Endothelial cell of umbilical vein (primary cell): ENCODE data around the gene ARHGAP9. TPM values are rescaled to one million over a fixed set of nuclear protein-coding genes. Genes with fewer than 3 reads are reported as not detected.

Experiments used
- BruUV-seq: library from RNA; stranded (reverse); fragments of 400-500 nt; replicated peaks from 2 replicates; lab custom pipeline; 2021; lab: Mats Ljungman, UMichigan
- CTCF ChIA-PET: fragments of 300-600, 350-600 bp; sonication (Branson Sonifier 250); formaldehyde crosslinking; loops from one replicate; lab custom pipeline; 2021; ENCODE audit warnings: antibody characterized with exemption, inconsistent platforms; lab: Charles Lee
- POLR2A ChIA-PET: fragments of 300-600, 350-600 bp; sonication (Branson Sonifier 250); formaldehyde crosslinking; loops from one replicate; lab custom pipeline; 2021; ENCODE audit warnings: antibody characterized with exemption, inconsistent platforms; lab: Charles Lee
- DNase-seq: peaks from one replicate; pipeline ENCODE4 v3.0.0-alpha.2; 2011; ENCODE audit warnings: low read depth, low spot score
- FAIRE-seq: peaks from 2 replicates; lab custom pipeline; 2011; peaks lifted over from hg19 to GRCh38; lab: Jason Lieb, UNC
- H2AFZ ChIP-seq: 2 replicates; pipeline ENCODE4 v1.6.0; 2012; ENCODE audit warnings: low read depth, low read length, control low read depth, inconsistent platforms
- H3K27ac ChIP-seq: 2 replicates; pipeline ENCODE4 v1.5.1; 2011; ENCODE audit warnings: low read depth, mild to moderate bottlenecking, control low read depth, low read length, moderate library complexity; ENCODE audit not compliant: insufficient read depth
- H3K27me3 ChIP-seq, 2 experiments: 2 replicates each; pipeline versions ENCODE4 v1.6.0 to v1.6.1; 2011; ENCODE audit warnings: low read length in 2 of 2, mixed read lengths in 1 of 2; ENCODE audit not compliant: control insufficient read depth in 2 of 2, insufficient read depth in 2 of 2
- H3K36me3 ChIP-seq, 2 experiments: 2 replicates in 1 of 2; 3 replicates in 1 of 2; pipeline ENCODE4 v1.5.1; 2011; ENCODE audit warnings: low read length in 2 of 2, mild to moderate bottlenecking in 1 of 2, moderate library complexity in 1 of 2; ENCODE audit not compliant: control insufficient read depth in 2 of 2, insufficient read depth in 2 of 2; ENCODE audit errors: extremely low read depth in 1 of 2
- H3K4me1 ChIP-seq: 3 replicates; pipeline ENCODE4 v1.5.1; 2011; ENCODE audit warnings: mild to moderate bottlenecking, low read length; ENCODE audit not compliant: control insufficient read depth, insufficient read depth; ENCODE audit errors: extremely low read depth
- H3K4me2 ChIP-seq: 2 replicates; pipeline ENCODE4 v1.6.1; 2011; ENCODE audit warnings: low read length, control low read depth, mixed read lengths; ENCODE audit not compliant: insufficient read depth
- H3K4me3 ChIP-seq, 3 experiments: fragments of 200-600 bp in 1 of 3; sonication (generic), shearing (Covaris generic) in 1 of 3; replicated peaks in 1 of 3; 2 replicates each; pipeline ENCODE4 v1.5.1; 2011 to 2016; ENCODE audit warnings: control low read depth in 3 of 3, low read length in 3 of 3, mild to moderate bottlenecking in 2 of 3, inconsistent platforms in 1 of 3, low read depth in 1 of 3, moderate library complexity in 1 of 3; ENCODE audit not compliant: insufficient read depth in 1 of 3
- H3K79me2 ChIP-seq: 2 replicates; pipeline ENCODE4 v1.6.0; 2012; ENCODE audit warnings: low read length, inconsistent platforms; ENCODE audit not compliant: control insufficient read depth, insufficient read depth
- H3K9ac ChIP-seq: replicated peaks from 2 replicates; pipeline ENCODE3; 2011; ENCODE audit warnings: low read length, control low read depth; ENCODE audit not compliant: insufficient read depth; ENCODE audit errors: extremely low read depth
- H3K9me1 ChIP-seq: replicated peaks from 3 replicates; pipeline ENCODE4 v1.6.0; 2011; ENCODE audit warnings: mild to moderate bottlenecking, low read length; ENCODE audit not compliant: control insufficient read depth, insufficient read depth; ENCODE audit errors: extremely low read depth
- H3K9me3 ChIP-seq: replicated peaks from 2 replicates; pipeline ENCODE4 v1.5.1; 2012; ENCODE audit warnings: low read length, inconsistent platforms; ENCODE audit not compliant: control insufficient read depth, insufficient read depth
- H4K20me1 ChIP-seq: replicated peaks from 2 replicates; pipeline ENCODE3; 2011; ENCODE audit warnings: mild to moderate bottlenecking, low read length; ENCODE audit not compliant: control insufficient read depth, insufficient read depth; ENCODE audit errors: extremely low read depth
- CTCF ChIP-seq, 2 donors: IDR thresholded peaks; 1 replicate in 1 of 2; 2 replicates in 1 of 2; pipeline ENCODE4 v1.5.1; 2011; ENCODE audit warnings: low read length in 2 of 2, mild to moderate bottlenecking in 2 of 2, moderate library complexity in 2 of 2, control low read depth in 1 of 2, inconsistent platforms in 1 of 2, low read depth in 1 of 2; ENCODE audit not compliant: insufficient read depth in 1 of 2; ENCODE audit errors: extremely low read depth in 1 of 2
- EZH2 ChIP-seq: IDR thresholded peaks from 2 replicates; pipeline ENCODE4 v1.6.1; 2012; ENCODE audit warnings: borderline replicate concordance, low read depth, mild to moderate bottlenecking, moderate library complexity, low read length, inconsistent platforms; ENCODE audit not compliant: severe bottlenecking
- FOS ChIP-seq: IDR thresholded peaks from 2 replicates; pipeline ENCODE4 v1.6.1; 2011; ENCODE audit warnings: mild to moderate bottlenecking, low read length, moderate library complexity, borderline replicate concordance; ENCODE audit not compliant: insufficient read depth
- GATA2 ChIP-seq: IDR thresholded peaks from 2 replicates; pipeline ENCODE4 v1.7.0; 2011; ENCODE audit warnings: low read depth, mild to moderate bottlenecking, moderate library complexity, mixed read lengths, low read length; ENCODE audit not compliant: insufficient read length, insufficient read depth
- JUN ChIP-seq: IDR thresholded peaks from 2 replicates; pipeline ENCODE4 v1.6.1; 2011; ENCODE audit warnings: borderline replicate concordance, low read depth; ENCODE audit not compliant: insufficient read length, insufficient read depth
- MYC ChIP-seq: IDR thresholded peaks from one replicate; pipeline ENCODE4 v1.6.1; 2011; ENCODE audit warnings: mild to moderate bottlenecking, low read depth, low read length
- POLR2A ChIP-seq: IDR thresholded peaks from 2 replicates; pipeline ENCODE4 v1.6.1; 2012; ENCODE audit warnings: low read depth, mild to moderate bottlenecking, control low read depth, low read length
- POLR2AphosphoS5 ChIP-seq: IDR thresholded peaks from 2 replicates; pipeline ENCODE4 v1.6.1; 2012; ENCODE audit warnings: low read depth, mild to moderate bottlenecking, control low read depth, low read length, moderate library complexity; ENCODE audit not compliant: insufficient read depth
- dilution Hi-C: fragments of 300-500 bp; cut with MboI; formaldehyde crosslinking; loops from one replicate; pipeline ENCODE4 v1.15.0; 2019; ENCODE audit warnings: low sequenced_read_pairs; ENCODE audit not compliant: extremely low pct_ligation_motif_present
- intact Hi-C: fragments of 100-400 bp; cut with micrococcal nuclease; formaldehyde crosslinking; loops from one replicate; pipeline ENCODE4 v1.10.0; 2022
- polyA plus RNA-seq, 4 experiments: library from polyadenylated mRNA; depleted of rRNA in 3 of 4; stranded (reverse) in 3 of 4; unstranded in 1 of 4; fragments of >200 nt; gene quantifications; 2 replicates each; pipeline versions ENCODE4 v1.2.1 to v1.2.3, GENCODE V29; 2011 to 2012; ENCODE audit warnings: missing spikeins in 1 of 4
- total RNA-seq: library from RNA; stranded (reverse); gene quantifications from 2 replicates; pipeline ENCODE4 v1.2.3, GENCODE V29; 2021

The ARHGAP9 gene
- total and polyA plus RNA-seq, 2 donors (not counting 3 experiments of a cell fraction or from before 2014, with no cell fraction given): 0.25 to 0.38 TPM

- H3K36me3 ChIP-seq: no peaks in the 10 kb centered on the region
- no peak overlapping the region for H3K4me3 ChIP-seq
- dilution Hi-C loops (no loop called here), intact Hi-C loops (no loop called here)
- H3K4me2 ChIP-seq: no peak overlapping the region
- H3K79me2 ChIP-seq: no peaks in the 10 kb centered on the region
- H3K27ac ChIP-seq: no peak overlapping the region
- ChIA-PET CTCF (interaction anchor here (2.0 kb wide), 1 partner anchor 14 kb away, joined by 10 read pairs; no protein-coding TSS in a partner anchor), POLR2A (no interaction called here)
- H3K9me1 ChIP-seq: no peaks in the 10 kb centered on the region
- DNase-seq (no peak), FAIRE-seq (no peak)
- no peaks in the 10 kb centered on the region for H3K9me3 ChIP-seq
- no peak overlapping the region for H2AFZ ChIP-seq
- no peak for TF ChIP-seq CTCF (IDR thresholded peaks at IDR 0.05; ENCODE audit: extremely low read depth in 1 of 2, insufficient read depth in 1 of 2, low read depth in 1 of 2, low read length in 2 of 2)
- TF ChIP-seq POLR2AphosphoS5: no peak
- no peak for TF ChIP-seq JUN
- TF ChIP-seq GATA2: no peak
- no peak for TF ChIP-seq MYC
- H3K9ac ChIP-seq: no peak overlapping the region
- no peaks in the 10 kb centered on the region for H4K20me1 ChIP-seq
- BruUV-seq: no TSS peak
- peaks cover 0 to 2% of the 10 kb centered on the region in 2 experiments for H3K27me3 ChIP-seq
- no peaks in the 10 kb centered on the region for H3K4me1 ChIP-seq
Observed at GRCh38 chr12:57438400-57438799, 41.3 kb downstream of the ARHGAP9 start.

- no peak overlapping the region for H3K4me2 ChIP-seq
- no peaks in the 10 kb centered on the region for H3K9me3 ChIP-seq
- dilution Hi-C loops (no loop called here), intact Hi-C loops (no loop called here)
- no peaks in the 10 kb centered on the region for H3K79me2 ChIP-seq
- H3K9me1 ChIP-seq: no peaks in the 10 kb centered on the region
- H3K36me3 ChIP-seq: no peaks in the 10 kb centered on the region
- BruUV-seq: no TSS peak
- H2AFZ ChIP-seq: no peak overlapping the region
- CTCF ChIA-PET: interaction anchor here (0.7 to 1.6 kb wide), 4 partner anchors 13 to 127 kb away, joined by 3 to 7 read pairs (median 4); no protein-coding TSS in a partner anchor
- POLR2A ChIA-PET: no interaction called here
- no peak overlapping the region for H3K27ac ChIP-seq
- no peak overlapping the region for H3K9ac ChIP-seq
- no peak overlapping the region for H3K4me3 ChIP-seq
- H3K27me3 ChIP-seq: peaks cover 0 to 2% of the 10 kb centered on the region in 2 experiments
- DNase-seq: no peak
- H4K20me1 ChIP-seq: no peaks in the 10 kb centered on the region
- no peak for TF ChIP-seq EZH2
- TF ChIP-seq POLR2AphosphoS5: no peak
- no peak for TF ChIP-seq JUN
- no peak for TF ChIP-seq POLR2A
- no peak for TF ChIP-seq CTCF (IDR thresholded peaks at IDR 0.05; ENCODE audit: extremely low read depth in 1 of 2, insufficient read depth in 1 of 2, low read depth in 1 of 2, low read length in 2 of 2)
- no peak for TF ChIP-seq MYC
- no peak for TF ChIP-seq GATA2
- no peak for TF ChIP-seq FOS
- no peak for FAIRE-seq
- peaks cover 2% of the 10 kb centered on the region for H3K4me1 ChIP-seq
Observed at GRCh38 chr12:57435293-57435692, 44.4 kb downstream of the ARHGAP9 start.
